GM18517 (cell line): ENCODE results near the gene SLC34A3.
"Not testable (repeated sequence)": the region's sequence is repeated elsewhere in the genome, so short reads cannot be mapped to it uniquely, and the experiment has no call there.

Source experiments
- ATAC-seq: cut with Tn5 transposase; IDR thresholded peaks from one replicate; pipeline ENCODE4 v1.9.1; 2021; ENCODE audit warnings: mild to moderate bottlenecking, moderate library complexity; ENCODE audit not compliant: unreplicated experiment

Gene SLC34A3

DNA sequence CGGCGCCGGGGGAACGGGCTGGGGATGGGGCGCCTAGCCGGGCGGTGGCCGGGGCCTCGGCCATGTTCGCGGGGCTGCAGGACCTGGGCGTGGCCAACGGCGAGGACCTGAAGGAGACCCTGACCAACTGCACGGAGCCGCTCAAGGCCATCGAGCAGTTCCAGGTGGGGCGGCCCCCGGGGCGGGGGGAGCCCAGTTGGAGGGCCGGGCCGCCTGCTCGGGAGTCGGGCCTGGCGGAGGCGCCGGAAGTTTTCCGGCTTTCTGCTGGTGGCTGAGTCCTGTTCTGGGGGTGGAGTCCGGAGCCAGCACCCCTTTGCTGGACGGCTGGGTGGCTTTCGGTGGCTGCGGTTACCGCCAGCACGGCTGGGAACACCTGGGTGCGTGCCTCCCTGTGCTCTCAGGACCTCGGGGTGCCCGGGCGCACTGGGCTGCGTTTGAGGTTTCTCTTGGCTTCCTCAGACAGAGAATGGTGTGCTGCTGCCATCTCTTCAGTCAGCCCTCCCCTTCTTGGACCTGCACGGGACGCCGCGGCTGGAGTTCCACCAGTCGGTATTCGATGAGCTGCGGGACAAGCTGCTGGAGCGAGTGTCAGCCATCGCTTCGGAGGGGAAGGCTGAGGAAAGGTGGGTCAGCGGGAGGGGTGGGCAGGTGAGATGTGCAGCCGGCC, 24.9 kb downstream of the SLC34A3 start:
- ATAC-seq, result no peak

DNA sequence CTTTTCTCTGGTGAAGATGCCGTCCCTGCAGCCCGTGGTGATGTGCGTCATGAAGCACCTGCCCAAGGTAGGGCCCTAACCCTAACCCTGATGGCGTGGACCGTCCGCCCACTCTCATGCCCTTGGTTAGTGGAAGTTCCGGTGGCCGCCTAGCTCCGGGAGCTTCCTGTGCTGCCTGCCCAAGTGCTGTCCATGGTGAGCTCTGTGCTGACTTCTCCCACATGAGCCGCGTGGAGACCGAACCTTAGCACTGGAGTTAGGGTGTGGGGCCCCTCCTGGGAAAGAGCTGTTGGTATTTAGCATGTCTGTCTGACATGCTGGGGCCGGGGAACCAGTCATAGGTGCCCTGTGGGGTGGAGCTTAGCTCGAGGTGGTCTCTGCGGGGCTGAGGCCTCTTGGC, 25.7 kb downstream of the SLC34A3 start:
- ATAC-seq, result no peak

DNA sequence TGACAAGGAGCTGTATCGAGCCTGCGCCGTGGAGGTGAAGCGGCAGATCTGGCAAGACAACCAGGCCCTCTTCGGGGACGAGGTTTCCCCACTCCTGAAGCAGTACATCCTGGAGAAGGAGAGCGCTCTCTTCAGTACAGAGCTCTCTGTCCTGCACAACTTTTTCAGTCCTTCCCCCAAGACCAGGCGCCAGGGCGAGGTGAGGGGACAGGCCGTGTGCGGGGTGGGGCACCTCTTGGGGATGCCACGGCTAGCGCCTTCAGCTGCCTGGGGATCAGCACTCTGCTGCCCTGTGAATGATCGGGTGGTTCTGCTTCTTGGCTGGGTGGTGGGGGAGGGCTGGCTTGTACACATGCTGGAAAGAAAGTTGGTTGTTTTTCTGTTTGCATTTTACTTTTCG, 26.2 kb downstream of the SLC34A3 start:
- ATAC-seq, result no peak

DNA sequence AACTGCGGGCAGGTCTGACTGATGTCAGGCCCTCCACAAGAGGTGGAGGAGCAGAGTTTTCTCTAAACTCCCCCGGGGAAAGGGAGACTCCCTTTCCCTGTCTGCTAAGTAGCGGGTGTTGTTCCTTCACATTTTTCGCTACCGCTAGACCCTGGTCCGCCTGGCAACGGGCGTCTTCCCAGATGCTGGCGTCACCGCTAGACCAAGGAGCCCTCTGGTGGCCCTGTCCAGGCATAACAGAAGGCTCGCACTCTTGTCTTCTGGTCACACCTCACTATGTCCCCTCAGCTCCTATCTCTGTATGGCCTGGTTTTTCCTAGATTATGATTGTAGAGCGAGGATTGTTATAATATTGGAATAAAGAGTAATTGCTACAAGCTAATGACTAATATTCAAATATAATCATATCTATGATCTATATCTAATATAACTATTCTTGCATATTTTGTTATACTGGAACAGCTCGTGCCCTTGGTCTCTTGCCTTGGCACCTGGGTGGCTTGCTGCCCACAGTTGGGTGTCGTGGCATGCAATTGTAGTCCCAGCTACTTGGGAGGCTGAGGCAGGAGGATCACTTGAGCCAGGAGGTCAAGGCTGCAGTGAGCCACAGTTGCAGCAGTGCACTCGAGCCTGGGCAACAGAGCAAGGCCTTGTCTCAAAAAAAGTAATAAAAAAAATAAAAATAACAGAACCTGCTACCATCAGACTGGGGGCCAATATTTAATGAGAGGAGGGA, 31.6 kb downstream of the SLC34A3 start:
- not testable (repeated sequence) for ATAC-seq

DNA sequence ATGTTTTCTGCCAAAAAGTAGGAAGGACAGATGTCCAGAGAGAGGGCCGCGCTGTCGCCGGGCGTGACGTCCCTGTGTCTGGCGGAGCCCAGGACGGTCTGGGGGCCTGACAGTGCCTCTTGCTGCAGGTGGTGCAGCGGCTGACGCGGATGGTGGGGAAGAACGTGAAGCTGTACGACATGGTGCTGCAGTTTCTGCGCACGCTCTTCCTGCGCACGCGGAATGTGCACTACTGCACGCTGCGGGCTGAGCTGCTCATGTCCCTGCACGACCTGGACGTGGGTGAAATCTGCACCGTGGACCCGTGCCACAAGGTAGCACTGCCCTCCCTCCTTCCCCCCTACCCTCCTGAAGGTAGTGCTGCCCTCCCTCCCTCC, 32.2 kb downstream of the SLC34A3 start:
- no peak for ATAC-seq

DNA sequence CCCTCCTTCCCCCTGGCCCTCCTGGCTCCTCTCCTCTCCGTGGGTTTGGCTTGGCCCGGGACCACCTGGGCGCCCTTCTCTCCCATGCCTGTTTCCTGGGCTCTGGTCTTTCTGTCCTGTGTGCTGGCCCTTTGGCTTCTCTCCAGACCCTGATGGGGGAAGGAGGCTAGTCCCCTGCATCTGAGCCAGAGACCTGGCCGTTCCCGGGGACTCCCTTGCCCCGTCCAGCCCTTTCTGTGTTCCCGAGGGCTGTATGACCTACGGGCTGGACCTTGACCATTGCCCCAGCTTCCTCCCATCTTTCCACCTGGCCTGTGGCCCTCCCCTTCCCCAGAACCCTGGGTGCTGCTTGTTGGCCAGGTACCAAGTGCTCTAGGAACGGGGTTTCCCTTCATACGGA, 32.8 kb downstream of the SLC34A3 start:
- ATAC-seq, result no peak

DNA sequence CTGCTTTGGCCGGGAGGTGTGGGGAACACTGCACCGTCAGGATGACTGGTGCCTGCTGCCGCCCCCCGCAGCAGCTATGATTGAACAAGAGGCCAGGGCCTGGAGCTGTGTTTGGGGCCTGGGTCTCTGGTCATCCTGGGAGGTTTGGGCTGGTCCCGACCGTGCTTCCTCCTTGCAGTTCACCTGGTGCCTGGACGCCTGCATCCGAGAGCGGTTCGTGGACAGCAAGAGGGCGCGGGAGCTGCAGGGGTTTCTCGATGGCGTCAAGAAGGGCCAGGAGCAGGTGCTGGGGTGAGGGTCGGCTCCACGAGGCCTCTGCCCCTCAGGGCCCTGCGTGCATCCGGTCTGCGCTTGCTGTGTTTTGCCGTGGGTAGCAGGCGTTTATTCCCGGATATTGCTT, 33.4 kb downstream of the SLC34A3 start:
- no peak for ATAC-seq

DNA sequence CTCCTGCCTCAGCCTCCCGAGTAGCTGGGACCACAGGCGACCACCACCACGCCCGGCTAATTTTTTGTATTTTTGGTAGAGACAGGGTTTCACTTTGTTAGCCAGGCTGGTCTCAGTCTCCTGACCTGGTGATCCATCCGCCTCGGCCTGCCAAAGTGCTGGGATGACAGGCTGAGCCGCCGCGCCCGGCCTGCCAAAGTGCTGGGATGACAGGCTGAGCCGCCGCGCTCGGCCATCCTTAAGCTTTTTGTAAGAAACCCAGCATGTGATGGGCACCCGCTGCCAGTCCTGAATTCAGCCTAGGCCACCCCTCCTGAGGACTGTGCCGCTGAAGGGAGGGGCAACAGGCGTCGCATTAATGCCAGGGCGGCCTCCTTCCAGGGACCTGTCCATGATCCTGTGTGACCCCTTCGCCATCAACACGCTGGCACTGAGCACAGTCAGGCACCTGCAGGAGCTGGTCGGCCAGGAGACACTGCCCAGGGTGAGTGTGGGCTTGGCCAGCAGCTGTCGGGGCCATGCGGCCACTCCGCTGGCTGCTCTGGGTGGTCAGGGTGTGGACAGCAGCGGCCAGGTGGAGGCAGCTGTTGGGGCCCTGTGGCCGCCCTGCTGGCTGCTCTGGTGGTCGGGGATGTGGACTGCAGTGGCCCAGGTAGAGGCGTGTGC, 34.9 kb downstream of the SLC34A3 start:
- no peak for ATAC-seq

DNA sequence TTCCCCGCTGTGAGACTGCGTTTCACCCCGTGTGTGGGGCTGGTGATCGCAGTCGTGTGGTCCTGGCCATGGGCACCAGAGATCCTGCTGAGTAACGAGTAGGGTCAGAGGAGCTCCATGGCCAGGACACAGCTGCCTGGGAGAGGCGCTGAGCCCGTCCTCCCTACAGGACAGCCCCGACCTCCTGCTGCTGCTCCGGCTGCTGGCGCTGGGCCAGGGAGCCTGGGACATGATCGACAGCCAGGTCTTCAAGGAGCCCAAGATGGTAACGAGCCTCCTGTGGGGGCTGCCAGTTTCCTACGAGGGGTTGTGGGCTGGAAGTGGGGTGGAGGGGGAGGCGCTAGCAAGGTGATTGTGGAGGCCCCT, 35.4 kb downstream of the SLC34A3 start:
- ATAC-seq, result no peak

DNA sequence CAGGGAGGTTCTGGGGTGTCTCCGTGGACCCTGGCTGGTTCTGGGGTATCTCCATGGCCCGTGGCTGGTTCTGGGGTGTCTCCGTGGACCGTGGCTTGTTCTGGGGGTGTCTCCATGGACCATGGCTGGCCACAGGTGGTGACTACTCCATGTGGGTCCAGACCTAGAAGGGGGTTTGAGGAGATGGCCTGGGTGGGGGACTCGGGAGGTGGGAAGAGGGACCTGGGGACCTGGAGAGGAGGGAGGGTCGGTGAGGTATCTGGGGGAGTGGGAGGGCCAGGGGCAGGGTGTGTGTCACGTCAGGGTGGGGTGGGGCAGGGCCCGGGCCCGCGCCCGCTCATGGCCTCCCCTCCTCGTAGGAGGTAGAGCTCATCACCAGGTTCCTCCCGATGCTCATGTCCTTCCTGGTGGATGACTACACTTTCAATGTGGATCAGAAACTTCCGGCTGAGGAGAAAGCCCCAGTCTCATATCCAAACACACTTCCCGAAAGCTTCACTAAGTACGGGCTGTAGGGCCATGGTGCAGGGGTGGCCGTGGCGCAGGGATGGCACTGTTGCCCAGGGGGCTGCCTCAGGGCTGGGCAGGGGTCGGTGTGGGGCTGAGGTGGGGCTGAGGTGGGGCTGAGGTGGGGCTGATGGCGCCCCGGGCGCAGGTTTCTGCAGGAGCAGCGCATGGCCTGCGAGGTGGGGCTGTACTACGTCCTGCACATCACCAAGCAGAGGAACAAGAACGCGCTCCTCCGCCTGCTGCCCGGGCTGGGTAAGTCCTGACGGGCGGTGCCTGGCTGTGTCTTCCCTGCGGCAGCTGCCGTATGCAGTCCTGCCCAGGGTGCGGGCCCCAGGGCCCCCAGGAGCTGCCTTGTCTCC, 36.1 kb downstream of the SLC34A3 start:
- no peak for ATAC-seq

DNA sequence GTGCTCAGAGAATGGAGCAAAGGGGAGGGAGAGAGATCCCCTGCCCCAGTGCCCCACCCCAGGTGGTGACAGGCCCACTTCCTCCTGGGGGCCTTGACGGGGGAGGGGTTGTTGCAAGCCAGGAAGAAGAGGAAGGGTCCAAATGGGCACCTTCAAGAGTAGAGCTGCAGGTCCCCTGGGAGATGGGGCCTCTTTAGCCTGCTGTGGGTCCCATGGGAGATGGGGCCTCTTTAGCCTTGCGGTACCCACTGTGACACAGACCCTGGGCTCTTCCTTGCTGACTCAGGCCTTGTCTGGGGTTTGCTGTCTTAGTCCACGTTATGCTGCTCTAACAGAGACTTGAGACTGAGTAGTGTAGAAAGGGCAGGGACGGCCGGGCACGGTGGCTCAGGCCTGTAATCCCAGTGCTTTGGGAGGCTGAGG, 37.2 kb downstream of the SLC34A3 start:
- ATAC-seq, result no peak

DNA sequence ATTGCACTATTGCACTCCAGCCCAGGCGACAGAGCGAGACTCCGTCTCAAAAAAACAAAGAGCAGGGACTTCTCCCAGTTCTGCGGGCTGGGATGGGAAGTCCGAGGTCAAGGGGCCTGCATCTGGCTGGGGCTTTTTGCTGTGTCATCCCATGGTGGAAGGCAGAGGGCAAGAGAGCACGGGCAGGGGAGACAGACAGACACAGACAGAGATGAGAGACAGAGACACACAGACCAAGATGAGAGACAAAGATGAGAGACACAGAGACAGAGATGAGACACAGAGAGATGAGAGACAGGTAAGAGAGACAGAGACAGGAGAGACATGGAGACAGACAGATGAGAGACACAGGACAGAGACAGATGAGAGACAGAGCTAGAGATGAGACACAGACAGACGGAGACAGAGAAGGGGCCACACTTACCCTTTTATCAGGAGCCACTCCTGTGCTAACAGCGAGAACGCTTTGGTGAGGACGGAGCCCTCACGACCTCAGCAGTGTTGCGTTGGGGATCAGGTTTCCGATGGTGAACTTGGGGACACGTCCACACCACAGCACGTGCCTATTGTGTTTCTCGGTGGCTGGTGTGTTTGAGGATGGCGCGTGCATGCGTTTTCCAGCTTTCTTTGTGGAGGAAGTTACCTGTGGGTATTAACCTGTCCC, 38.0 kb downstream of the SLC34A3 start:
- no peak for ATAC-seq

DNA sequence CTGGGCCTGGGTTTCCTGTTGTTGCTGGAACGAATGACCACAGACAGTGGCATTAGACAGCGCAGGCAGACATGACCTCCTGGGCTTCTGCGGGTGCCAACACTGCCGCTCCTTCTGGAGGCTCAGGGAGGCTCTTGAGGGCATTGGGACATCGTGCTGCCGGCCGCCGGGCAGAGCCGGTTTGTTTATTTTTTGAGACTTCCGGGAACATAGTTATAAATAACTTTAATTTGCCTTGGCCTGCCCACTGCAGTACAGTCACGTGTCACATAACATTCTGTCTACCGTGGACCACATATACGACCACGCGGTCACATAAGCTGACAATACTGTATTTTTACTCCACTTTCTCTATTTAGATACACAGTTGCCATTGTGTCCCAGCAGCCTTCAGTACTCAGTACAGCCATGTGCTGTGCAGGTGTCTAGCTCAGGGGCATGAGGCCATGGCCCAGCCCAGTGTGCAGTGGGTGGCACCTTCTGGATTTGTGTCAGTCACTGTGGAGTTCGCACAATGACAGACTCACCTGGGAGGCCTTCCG, 38.6 kb downstream of the SLC34A3 start:
- ATAC-seq, result peak; percentile 50

DNA sequence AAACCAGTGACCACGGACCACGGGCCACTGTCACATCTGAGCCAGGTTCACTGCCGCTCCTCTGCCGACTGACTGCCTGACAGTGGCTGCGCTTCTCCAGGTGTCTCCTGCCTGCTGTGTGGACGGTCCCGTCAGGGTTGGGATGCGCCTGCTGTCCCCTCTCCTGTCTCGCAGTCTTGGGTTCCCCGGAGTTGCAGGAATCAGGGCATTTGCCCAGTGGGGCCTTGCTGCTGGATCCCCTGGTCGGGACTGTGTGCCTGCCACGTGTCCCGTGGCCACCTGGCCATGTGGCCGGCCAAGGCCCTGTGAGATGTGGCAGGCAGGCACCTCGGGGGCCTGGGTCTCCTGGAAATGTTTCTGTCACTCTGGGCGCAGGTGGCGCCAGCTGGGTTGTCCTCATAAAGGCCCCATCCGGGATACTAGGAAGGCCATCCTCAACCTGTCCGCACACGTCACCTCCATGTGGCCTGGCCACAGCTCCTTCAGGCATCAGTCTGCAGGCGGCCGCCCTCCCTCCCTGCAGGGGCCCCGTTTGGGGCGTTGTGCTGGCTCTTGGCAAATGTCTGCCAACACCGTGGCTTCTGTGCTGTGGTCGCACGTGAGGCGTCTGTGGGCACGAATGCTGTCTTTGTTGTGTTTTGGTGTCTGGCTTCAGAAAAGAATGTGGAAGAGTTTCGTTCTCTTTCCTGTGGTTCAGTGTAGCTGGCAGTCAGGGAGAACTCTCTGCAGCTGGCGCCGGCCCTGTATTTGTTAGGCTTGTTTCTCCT, 40.4 kb downstream of the SLC34A3 start:
- no peak for ATAC-seq

DNA sequence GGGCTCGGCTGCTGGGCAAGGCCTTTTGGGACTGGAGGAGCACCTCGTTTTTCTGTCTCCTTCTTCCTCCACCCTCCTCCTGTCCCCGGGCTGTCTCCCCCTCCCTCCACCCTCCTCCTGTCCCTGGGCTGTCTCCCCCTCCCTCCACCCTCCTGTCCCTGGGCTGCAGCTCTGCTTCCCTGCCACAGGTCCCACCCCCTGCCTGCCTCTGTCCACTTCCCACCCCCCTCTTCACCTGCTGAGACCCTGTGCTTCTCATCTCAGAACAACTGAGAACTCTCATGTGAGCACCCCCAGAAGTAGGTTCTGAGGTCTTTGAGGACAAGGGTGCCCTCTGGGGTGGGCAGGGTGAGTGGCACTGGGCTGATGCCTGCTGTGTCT, 41.0 kb downstream of the SLC34A3 start:
- no peak for ATAC-seq

DNA sequence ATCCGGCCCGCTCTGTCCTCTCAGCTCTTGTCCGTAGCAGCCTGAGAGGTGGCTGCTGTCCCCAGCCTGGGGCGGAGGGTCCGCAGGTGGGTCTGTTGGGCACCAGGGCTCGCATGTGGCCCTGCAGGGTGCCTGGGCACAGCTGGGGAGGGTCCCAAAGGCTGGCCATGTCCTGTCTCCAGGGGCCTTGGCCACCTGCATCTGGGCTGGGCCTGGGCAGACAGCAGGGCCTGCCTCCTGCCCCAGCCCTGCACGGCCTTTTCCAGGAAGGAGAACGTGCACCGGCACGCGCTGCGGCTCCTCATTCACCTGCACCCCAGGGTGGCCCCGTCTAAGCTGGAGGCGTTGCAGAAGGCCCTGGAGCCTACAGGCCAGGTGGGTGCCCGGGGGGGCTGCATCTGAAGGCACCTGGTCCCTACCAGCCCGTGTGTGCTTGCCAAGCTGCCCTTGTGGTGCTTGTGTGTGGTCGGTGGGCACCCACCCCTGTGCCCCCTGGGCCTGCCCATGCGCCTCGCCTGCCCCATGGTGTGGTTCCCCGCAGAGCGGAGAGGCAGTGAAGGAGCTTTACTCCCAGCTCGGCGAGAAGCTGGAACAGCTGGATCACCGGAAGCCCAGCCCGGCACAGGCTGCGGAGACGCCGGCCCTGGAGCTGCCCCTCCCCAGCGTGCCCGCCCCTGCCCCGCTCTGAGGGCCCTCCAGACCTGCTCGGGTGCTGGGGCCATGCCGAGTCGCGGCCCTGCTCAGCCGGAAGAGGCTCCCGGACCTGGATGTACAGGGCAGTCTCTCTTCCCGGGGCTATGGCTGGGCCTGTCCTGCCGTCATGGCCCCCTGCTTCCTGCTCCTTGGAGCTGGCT, 41.8 kb downstream of the SLC34A3 start:
- ATAC-seq, result no peak

DNA sequence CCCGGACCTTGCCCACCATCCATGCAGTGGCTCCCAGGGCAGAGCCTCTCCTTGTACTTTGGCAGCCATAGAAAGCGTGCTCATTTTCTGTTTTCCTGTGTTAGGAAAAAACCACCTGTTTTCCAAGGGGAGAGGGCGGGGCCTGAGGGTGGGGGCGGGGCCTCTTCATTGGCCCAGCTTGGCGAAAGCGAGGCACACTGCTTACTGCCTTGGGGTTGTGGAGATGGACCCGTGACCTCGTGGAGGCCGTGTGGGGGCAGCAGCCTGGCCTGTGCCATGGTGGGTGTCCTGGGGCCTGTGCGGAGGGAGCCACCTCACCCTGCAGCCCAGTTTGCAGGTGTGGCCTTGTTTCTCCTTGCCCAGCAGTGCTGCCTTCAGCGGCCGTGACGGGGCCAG, 42.4 kb downstream of the SLC34A3 start:
- no peak for ATAC-seq

DNA sequence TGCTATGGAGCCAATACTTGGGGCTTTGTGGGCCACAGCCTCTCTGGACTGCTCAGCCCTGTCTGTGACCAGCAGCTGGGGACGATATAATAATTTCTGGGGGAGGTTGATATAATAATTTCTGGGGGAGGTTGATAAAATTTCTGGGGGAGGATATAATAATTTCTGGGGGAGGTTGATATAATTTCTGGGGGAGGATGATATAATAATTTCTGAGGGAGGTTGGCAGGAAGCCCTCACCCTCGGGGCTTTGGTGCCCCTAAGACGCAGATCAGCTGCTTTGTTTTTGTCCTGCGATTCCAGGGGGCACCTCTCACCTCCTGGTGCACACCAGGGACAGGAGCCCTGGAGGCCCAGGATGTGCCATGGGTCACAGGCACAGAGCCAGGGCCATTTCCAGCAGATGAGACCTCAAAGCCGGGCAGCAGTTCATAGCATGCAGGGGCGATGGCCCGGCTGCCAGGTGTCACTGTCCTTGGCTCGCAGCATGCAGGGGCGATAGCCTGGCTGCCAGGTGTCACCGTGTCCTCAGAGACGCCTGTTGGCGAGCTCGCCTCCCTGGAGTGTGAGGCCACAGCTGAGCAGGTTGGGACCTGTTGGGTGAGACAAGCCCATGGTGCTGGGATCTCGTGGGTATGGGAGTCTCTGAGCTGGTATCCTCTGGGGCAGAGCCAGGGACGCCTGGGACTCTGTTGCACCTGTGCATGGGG, 43.1 kb downstream of the SLC34A3 start:
- no peak for ATAC-seq
